ENCODE results near the gene WNT9A.
"Not testable (repeated sequence)": the region's sequence is repeated elsewhere in the genome, so short reads cannot be mapped to it uniquely, and the experiment has no call there.

WNT9A gene

GRCh38 chr1:227909923-227910328 is 37.8 kb downstream of the WNT9A start:
- not testable (repeated sequence) for DNase-seq

GRCh38 chr1:227909188-227909587 is 38.5 kb downstream of the WNT9A start:
- no peak for DNase-seq

- no peak for DNase-seq
These were observed 39.4 kb downstream of the WNT9A start for GRCh38 chr1:227908359-227908758.

GRCh38 chr1:227907439-227908015 is 40.2 kb downstream of the WNT9A start:
- DNase-seq, result no peak

GRCh38 chr1:227906550-227907071 is 41.1 kb downstream of the WNT9A start:
- DNase-seq, result no peak

GRCh38 chr1:227905573-227906487 is 41.9 kb downstream of the WNT9A start:
- DNase-seq, result no peak

GRCh38 chr1:227904541-227905335 is 43.0 kb downstream of the WNT9A start:
- DNase-seq, result no peak

- no peak for DNase-seq
These were observed 43.9 kb downstream of the WNT9A start for GRCh38 chr1:227903614-227904501.

GRCh38 chr1:227903061-227903521 is 44.6 kb downstream of the WNT9A start:
- DNase-seq, result no peak

GRCh38 chr1:227902641-227902990 is 45.1 kb downstream of the WNT9A start:
- DNase-seq, result no peak

- no peak for DNase-seq
These were observed 45.7 kb downstream of the WNT9A start for GRCh38 chr1:227901906-227902640.

- DNase-seq, result no peak
These were observed 46.4 kb downstream of the WNT9A start for GRCh38 chr1:227901239-227901905.

- no peak for DNase-seq
These were observed 47.1 kb downstream of the WNT9A start for GRCh38 chr1:227900571-227901051.

- DNase-seq, result no peak
These were observed 47.8 kb downstream of the WNT9A start for GRCh38 chr1:227899820-227900449.

- DNase-seq, result no peak
These were observed 48.5 kb downstream of the WNT9A start for GRCh38 chr1:227899141-227899819.

- DNase-seq, result no peak
These were observed 49.1 kb downstream of the WNT9A start for GRCh38 chr1:227898502-227899140.

- DNase-seq, result no peak
These were observed 49.9 kb downstream of the WNT9A start for GRCh38 chr1:227897704-227898438.

All from activated CD4-positive, alpha-beta T cell treated with anti-CD3 and anti-CD28 coated beads for 4 hours (primary cell).